ENCODE results near the gene TSHB. TPM values are rescaled to one million over a fixed set of nuclear protein-coding genes. Genes with fewer than 3 reads are reported as not detected.

The TSHB gene
- not detected in 2 replicates for total RNA-seq

DNA sequence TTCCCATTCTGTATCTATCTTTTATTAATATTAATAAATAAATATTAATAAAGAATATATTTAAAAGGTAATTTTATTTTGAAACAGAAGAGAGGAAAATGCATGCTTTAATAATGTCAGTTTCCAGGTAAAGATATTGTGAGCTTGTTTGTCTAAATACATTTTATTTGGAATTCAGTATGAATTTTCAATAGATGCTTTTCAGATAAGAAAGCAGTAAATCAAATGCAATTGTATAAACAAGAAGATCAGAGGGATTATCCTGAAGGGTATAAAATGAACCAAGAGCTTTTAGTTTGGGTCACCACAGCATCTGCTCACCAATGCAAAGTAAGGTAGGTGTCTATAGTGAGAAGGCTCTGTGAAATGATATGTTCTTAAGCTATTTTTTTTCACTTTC lies at the start of gene TSHB:
Gene TSHB, plus strand, starts transcription at position 301 of the 400 bp plus-strand sequence. CDS start 3,537 bp downstream, outside the sequence.

Other genes with a start within 250 kb of the TSHB start
- 27.8 and 49.3 TPM in 2 replicates for gene SIKE1, start 249.1 kb upstream of the TSHB start, total RNA-seq
- not detected in 2 replicates for gene SYCP1, start 175.0 kb upstream of the TSHB start, total RNA-seq
- gene TSPAN2, start 59.7 kb downstream of the TSHB start, total RNA-seq = 0.44 and 0.73 TPM in 2 replicates

Measured in mammary microvascular endothelial cell (primary cell).